Tibial nerve (tissue), 4 donors: ENCODE measurements around the gene EMX1. TPM values are rescaled to one million over a fixed set of nuclear protein-coding genes. Genes with fewer than 3 reads are reported as not detected.

ENCODE experiments used
- DNase-seq, 2 donors: peaks; one replicate each; pipeline ENCODE4 v3.0.0-alpha.2; 2019; ENCODE audit warnings: low spot score in 2 of 2
- H3K27ac ChIP-seq, 4 donors: fragments of 200-600 bp; sonication (generic) in 3 of 4; one replicate each; pipeline ENCODE4 v1.5.1; 2017 to 2019; ENCODE audit warnings: mild to moderate bottlenecking in 1 of 4
- H3K27me3 ChIP-seq, 2 donors: fragments of 200-600 bp; sonication (generic) in 1 of 2; one replicate each; pipeline versions ENCODE4 v1.5.1 to v1.6.0; 2017 to 2019
- H3K36me3 ChIP-seq, 3 donors: fragments of 200-600 bp; sonication (generic); one replicate each; pipeline ENCODE4 v1.5.1; 2018 to 2019
- H3K4me1 ChIP-seq, 4 donors: fragments of 200-600 bp; sonication (generic) in 3 of 4; one replicate each; pipeline ENCODE4 v1.5.1; 2017 to 2019
- H3K4me3 ChIP-seq, 4 donors: fragments of 200-600 bp; sonication (generic) in 3 of 4; one replicate each; pipeline ENCODE4 v1.5.1; 2017 to 2019; ENCODE audit warnings: mild to moderate bottlenecking in 1 of 4, moderate library complexity in 1 of 4
- H3K9me3 ChIP-seq, 4 donors: fragments of 200-600 bp; sonication (generic) in 3 of 4; one replicate each; pipeline ENCODE4 v1.5.1; 2017 to 2019
- CTCF ChIP-seq, 5 experiments: fragments of 200-600 bp in 3 of 5; fragments of 450-650 bp in 2 of 5; sonication (generic) in 3 of 5; IDR thresholded peaks; one replicate each; pipeline ENCODE4 v1.5.1; 2016 to 2019; ENCODE audit warnings: antibody characterized with exemption in 5 of 5, mild to moderate bottlenecking in 3 of 5, moderate library complexity in 2 of 5
- EP300 ChIP-seq, 2 donors: sonication (generic); formaldehyde crosslinking; IDR thresholded peaks; one replicate each; pipeline ENCODE4 v1.6.1; 2017; ENCODE audit warnings: antibody characterized with exemption in 2 of 2, mild to moderate bottlenecking in 1 of 2
- POLR2A ChIP-seq, 2 donors: fragments of 450-650 bp; IDR thresholded peaks; one replicate each; pipeline ENCODE4 v1.6.1; 2017; ENCODE audit warnings: antibody characterized with exemption in 2 of 2, mild to moderate bottlenecking in 2 of 2, moderate library complexity in 2 of 2
- WGBS, 2 donors: methylation state at CpG; one replicate each; pipeline ENCODE4 v1.1.5; 2018; 5-methylcytosine and 5-hydroxymethylcytosine counted together
- total RNA-seq, 4 donors: library from RNA; depleted of rRNA; stranded (reverse); fragments of >200 nt; gene quantifications; one replicate each; pipeline ENCODE4 v1.1.0, GENCODE V29; 2016

EMX1 gene
- total RNA-seq, 4 donors from 2014 or later, result not detected

GRCh38 chr2:72943540-72944395 lies 26.4 kb downstream of the EMX1 start:
- DNase-seq, result no peak
- Histone ChIP-seq H3K4me3 (no peak overlapping the region), H3K36me3 (peaks cover 0 to 48% (median 0%) of the 10 kb centered on the region in 3 donors), H3K27me3 (no peaks in the 10 kb centered on the region), H3K4me1 (no peaks in the 10 kb centered on the region), H3K27ac (no peak overlapping the region), H3K9me3 (no peaks in the 10 kb centered on the region)
- 88% methylated on average over 3 to 4 of the region's 7 CpGs for WGBS, 2 donors
- TF ChIP-seq CTCF (IDR thresholded peaks at IDR 0.05) (no peak), EP300 (IDR thresholded peaks at IDR 0.05) (no peak), POLR2A (IDR thresholded peaks at IDR 0.05) (no peak)

GRCh38 chr2:72944804-72945449 lies 27.6 kb downstream of the EMX1 start:
- Histone ChIP-seq H3K9me3 (no peaks in the 10 kb centered on the region), H3K4me1 (no peaks in the 10 kb centered on the region), H3K4me3 (no peak overlapping the region), H3K27ac (no peak overlapping the region), H3K36me3 (peaks cover 0 to 49% (median 0%) of the 10 kb centered on the region in 3 donors), H3K27me3 (no peaks in the 10 kb centered on the region)
- 87 to 89% methylated on average over 16 of the region's 16 CpGs for WGBS, 2 donors
- no peak for DNase-seq
- no peak for TF ChIP-seq EP300 (IDR thresholded peaks at IDR 0.05)
- no peak for TF ChIP-seq CTCF (IDR thresholded peaks at IDR 0.05)
- TF ChIP-seq POLR2A (IDR thresholded peaks at IDR 0.05), result no peak

- no peak overlapping the region for H3K4me3 ChIP-seq
- no peaks in the 10 kb centered on the region for H3K9me3 ChIP-seq
- WGBS, 2 donors, result 92% methylated on average over 9 of the region's 9 CpGs
- TF ChIP-seq EP300 (IDR thresholded peaks at IDR 0.05), result no peak
- TF ChIP-seq POLR2A (IDR thresholded peaks at IDR 0.05), result no peak
- TF ChIP-seq CTCF (IDR thresholded peaks at IDR 0.05), result no peak
- no peak overlapping the region for H3K27ac ChIP-seq
- no peaks in the 10 kb centered on the region for H3K4me1 ChIP-seq
- no peaks in the 10 kb centered on the region for H3K27me3 ChIP-seq
- no peak for DNase-seq
- H3K36me3 ChIP-seq, result peaks cover 0 to 52% (median 0%) of the 10 kb centered on the region in 3 donors
These were observed 28.2 kb downstream of the EMX1 start for GRCh38 chr2:72945450-72946019.

GRCh38 chr2:72946466-72946865 lies 29.1 kb downstream of the EMX1 start:
- WGBS, 2 donors, result 86 to 93% methylated on average over 9 of the region's 9 CpGs
- Histone ChIP-seq H3K27ac (no peak overlapping the region), H3K4me1 (no peaks in the 10 kb centered on the region), H3K36me3 (peaks cover 0 to 58% (median 0%) of the 10 kb centered on the region in 3 donors), H3K27me3 (no peaks in the 10 kb centered on the region), H3K4me3 (no peak overlapping the region), H3K9me3 (no peaks in the 10 kb centered on the region)
- no peak for TF ChIP-seq POLR2A (IDR thresholded peaks at IDR 0.05)
- DNase-seq, result no peak

GRCh38 chr2:72947952-72948830 lies 30.9 kb downstream of the EMX1 start:
- no peaks in the 10 kb centered on the region for H3K27me3 ChIP-seq
- H3K27ac ChIP-seq, result no peak overlapping the region
- H3K4me3 ChIP-seq, result no peak overlapping the region
- WGBS, 2 donors, result 86% methylated on average over 9 to 10 of the region's 10 CpGs
- peaks cover 0 to 51% (median 0%) of the 10 kb centered on the region in 3 donors for H3K36me3 ChIP-seq
- H3K4me1 ChIP-seq, result no peaks in the 10 kb centered on the region
- no peaks in the 10 kb centered on the region for H3K9me3 ChIP-seq
- TF ChIP-seq POLR2A (IDR thresholded peaks at IDR 0.05) (no peak), EP300 (IDR thresholded peaks at IDR 0.05) (no peak), CTCF (IDR thresholded peaks at IDR 0.05) (no peak)
- no peak for DNase-seq
